GM21390 (cell line): ENCODE results near the gene PIM1.
"Not testable (repeated sequence)": the region's sequence is repeated elsewhere in the genome, so short reads cannot be mapped to it uniquely, and the experiment has no call there.

Experiments
- ATAC-seq: cut with Tn5 transposase; IDR thresholded peaks from one replicate; pipeline ENCODE4 v1.9.1; 2021; ENCODE audit not compliant: unreplicated experiment

Gene PIM1

DNA sequence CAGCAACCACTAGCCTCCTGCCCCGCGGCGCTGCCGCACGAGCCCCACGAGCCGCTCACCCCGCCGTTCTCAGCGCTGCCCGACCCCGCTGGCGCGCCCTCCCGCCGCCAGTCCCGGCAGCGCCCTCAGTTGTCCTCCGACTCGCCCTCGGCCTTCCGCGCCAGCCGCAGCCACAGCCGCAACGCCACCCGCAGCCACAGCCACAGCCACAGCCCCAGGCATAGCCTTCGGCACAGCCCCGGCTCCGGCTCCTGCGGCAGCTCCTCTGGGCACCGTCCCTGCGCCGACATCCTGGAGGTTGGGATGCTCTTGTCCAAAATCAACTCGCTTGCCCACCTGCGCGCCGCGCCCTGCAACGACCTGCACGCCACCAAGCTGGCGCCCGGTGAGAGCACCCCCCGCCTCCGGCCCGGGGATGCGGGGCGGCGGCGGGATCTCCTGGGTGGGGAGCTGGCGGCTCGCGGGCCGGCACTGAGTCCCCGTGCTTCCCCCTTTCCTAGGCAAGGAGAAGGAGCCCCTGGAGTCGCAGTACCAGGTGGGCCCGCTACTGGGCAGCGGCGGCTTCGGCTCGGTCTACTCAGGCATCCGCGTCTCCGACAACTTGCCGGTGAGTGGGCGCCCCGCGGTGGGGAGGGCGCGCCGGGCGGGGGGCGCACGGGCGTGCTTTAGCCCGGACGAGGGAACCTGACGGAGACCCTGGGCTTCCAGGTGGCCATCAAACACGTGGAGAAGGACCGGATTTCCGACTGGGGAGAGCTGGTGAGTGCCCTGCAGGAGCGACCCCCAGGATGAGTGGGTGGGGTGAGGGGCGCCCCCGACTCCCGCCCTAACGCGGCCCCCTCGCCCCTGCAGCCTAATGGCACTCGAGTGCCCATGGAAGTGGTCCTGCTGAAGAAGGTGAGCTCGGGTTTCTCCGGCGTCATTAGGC lies 585 bp downstream of the PIM1 start:
- ATAC-seq = peak; percentile 3

DNA sequence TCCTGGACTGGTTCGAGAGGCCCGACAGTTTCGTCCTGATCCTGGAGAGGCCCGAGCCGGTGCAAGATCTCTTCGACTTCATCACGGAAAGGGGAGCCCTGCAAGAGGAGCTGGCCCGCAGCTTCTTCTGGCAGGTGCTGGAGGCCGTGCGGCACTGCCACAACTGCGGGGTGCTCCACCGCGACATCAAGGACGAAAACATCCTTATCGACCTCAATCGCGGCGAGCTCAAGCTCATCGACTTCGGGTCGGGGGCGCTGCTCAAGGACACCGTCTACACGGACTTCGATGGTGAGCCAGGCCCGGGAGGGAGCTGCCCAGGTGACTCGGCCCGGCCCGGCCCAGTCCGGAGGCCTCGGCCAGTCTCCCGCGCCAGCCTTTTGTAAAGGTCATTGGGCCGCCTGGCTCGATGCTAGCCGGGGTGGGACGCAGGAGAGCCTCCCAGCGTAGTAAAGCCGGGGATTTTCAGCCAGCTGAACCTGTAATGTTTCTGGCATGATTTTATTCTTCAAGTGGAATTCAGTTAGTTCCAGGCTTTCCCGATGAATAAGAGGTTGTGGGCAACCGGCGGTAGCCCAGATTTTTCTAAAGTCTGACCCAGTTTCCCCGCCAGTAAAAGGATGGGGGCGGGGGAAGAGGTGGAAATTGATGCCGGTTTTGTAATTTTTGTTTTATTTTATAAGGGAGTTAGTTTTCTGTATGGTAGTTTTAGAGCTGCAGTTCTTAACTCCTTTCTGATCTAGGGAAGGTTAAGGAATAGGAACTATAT lies 1.4 kb downstream of the PIM1 start:
- ATAC-seq = no peak

DNA sequence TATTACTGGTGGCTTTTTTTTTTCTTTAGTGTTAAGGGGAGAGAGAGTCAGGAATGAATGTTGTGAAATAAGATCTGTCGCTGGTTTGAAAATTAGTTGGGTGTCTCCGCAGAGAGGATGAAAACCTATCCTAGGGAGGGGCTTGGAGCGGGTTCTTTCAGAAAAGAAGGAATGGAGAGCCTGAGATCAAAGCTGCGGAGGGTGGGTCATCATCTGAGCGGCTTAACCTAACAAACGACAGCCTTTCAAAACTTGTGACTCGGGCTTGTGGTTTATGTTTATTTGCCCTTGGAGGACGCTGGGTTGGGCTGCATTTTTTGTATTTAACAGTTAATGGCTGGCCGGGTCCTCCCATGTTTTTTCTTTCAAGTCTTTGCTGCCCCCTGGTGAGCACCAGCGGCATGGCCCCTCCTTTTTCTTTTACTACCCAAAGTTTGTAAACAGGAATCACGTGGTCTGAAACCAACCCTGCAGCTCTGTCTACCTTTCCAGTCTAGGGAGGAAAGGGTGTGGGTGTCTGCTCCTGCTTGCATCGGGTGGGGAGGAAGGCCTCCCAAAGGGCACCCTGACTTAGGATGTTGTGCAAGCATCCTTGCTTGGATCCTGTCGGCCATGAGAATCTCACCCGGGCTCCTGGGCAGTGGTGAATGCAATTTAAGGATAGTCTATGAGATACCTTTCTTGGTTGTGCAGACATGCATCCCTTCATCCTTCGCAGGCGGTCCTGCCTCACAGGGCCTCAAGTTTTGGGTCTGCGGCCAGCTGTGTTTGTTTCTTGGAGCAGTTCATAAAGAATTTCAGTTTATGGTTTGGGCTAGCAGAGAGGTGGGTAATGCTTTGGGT lies 2.2 kb downstream of the PIM1 start:
- peak; percentile 26 for ATAC-seq

DNA sequence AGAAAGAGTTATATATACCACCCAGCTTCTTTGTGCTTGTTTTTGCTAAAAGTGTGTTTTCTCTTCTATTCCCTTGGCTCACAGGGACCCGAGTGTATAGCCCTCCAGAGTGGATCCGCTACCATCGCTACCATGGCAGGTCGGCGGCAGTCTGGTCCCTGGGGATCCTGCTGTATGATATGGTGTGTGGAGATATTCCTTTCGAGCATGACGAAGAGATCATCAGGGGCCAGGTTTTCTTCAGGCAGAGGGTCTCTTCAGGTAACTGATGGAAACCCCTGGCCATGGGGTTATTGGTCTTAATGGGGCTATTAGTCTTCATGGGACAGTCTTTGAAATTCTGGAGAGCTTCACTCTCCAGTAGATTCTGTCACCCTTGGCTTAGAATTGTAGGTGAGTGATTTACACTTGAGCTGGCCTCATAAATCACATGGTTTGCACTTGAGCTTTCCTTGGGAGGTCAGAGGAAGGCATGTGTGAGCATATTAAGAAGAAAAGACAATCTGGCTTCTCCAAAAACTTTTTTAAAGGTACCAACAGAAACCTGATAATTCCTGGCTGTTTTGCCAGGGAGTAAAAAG lies 3.0 kb downstream of the PIM1 start:
- ATAC-seq = no peak

DNA sequence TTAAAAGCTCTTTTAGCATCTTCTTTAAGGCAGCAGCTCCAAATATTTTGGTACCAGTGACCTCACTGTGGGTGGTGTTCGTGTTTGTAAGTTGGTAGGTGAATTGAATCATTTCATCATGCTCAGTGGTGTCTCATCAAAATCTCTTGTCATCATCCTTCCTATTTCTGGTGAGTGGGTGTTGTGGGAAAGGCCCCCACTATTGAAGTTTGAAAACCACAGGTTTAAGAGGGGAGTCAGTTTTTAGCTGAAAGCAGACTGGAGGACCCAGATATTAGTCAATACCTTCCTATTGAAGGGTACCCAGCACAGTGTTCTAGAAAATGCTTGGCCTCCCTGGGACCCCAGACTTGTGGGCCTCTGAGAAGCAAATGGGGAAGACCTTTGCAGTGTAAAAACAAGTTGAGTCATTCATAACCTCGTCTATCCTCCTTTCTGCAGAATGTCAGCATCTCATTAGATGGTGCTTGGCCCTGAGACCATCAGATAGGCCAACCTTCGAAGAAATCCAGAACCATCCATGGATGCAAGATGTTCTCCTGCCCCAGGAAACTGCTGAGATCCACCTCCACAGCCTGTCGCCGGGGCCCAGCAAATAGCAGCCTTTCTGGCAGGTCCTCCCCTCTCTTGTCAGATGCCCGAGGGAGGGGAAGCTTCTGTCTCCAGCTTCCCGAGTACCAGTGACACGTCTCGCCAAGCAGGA lies 3.7 kb downstream of the PIM1 start:
- ATAC-seq = no peak

DNA sequence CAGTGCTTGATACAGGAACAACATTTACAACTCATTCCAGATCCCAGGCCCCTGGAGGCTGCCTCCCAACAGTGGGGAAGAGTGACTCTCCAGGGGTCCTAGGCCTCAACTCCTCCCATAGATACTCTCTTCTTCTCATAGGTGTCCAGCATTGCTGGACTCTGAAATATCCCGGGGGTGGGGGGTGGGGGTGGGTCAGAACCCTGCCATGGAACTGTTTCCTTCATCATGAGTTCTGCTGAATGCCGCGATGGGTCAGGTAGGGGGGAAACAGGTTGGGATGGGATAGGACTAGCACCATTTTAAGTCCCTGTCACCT lies 4.2 kb downstream of the PIM1 start:
- ATAC-seq = no peak

DNA sequence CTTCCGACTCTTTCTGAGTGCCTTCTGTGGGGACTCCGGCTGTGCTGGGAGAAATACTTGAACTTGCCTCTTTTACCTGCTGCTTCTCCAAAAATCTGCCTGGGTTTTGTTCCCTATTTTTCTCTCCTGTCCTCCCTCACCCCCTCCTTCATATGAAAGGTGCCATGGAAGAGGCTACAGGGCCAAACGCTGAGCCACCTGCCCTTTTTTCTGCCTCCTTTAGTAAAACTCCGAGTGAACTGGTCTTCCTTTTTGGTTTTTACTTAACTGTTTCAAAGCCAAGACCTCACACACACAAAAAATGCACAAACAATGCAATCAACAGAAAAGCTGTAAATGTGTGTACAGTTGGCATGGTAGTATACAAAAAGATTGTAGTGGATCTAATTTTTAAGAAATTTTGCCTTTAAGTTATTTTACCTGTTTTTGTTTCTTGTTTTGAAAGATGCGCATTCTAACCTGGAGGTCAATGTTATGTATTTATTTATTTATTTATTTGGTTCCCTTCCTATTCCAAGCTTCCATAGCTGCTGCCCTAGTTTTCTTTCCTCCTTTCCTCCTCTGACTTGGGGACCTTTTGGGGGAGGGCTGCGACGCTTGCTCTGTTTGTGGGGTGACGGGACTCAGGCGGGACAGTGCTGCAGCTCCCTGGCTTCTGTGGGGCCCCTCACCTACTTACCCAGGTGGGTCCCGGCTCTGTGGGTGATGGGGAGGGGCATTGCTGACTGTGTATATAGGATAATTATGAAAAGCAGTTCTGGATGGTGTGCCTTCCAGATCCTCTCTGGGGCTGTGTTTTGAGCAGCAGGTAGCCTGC lies 4.8 kb downstream of the PIM1 start:
- ATAC-seq = no peak

DNA sequence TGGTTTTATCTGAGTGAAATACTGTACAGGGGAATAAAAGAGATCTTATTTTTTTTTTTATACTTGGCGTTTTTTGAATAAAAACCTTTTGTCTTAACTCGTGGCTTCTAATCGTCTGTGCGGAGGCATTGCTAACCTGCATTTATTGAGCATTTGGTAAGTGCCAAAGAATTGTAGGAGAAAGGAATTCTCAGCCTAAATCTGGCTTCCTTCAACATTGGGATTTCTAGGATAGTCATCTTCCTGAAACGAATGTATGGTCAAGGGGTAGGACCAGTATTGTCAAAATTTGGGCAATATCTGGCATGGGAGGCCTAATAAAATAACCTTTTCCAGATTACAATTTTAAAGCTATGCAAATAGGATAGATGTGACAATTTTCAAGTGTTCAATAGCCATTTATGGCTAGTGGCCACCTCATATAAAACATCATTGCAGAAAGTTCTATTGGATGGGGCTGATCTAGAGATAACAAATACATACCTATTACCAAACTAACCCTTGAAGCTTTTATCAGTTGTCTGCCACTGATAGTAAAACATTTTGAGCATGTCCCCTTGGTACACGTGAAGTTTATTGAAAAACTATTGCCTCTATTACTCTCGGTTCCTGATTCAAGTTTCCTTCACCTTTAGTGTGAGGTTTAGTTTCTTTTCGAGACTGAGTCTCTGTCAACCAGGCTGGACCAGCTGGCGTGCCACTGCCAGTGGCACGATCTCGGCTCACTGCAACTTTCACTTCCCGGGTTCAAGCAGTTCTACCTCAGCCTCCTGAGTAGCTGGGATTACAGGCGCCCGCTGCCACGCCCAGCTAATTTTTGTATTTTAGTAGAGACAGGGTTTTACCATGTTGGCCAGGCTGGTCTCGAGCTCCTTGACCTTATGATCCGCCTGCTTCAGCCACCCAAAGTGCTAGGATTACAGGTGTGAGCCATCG lies 5.6 kb downstream of the PIM1 start:
- no peak for ATAC-seq

DNA sequence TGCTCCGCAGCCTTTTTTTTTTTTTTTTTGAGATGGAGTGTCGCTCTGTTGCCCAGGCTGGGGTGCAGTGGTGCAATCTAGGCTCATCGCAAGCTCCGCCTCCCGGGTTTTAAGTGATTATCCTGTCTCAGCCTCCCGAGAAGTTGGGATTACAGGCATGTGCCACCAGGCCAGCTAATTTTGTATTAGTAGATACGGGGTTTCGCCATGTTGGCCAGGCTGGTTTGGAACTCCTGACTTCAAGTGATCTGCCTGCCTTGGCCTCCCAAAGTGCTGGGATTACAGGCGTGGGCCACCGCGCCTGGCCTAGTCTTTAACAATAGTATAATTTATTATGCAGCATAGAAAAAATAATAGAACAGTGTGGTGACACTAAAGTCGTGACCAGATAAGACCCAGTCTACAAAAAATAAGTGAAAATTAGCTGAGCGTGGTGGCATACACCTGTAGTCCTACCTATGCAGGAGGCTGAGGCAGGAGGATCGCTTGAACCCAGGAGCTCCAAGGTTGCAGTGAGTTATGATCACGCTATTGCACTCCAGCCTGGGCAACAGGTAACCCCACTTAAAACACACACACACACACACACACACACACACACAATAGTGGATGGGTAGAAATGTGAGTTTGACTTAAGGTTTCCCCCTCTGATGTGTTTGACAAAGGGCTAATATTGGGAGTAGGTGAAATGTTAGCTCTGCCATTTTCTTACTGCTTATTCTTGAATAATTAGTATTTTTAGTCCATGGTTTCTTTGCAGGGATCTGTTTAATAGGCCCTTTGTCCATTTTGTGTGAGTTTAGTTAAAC lies 6.5 kb downstream of the PIM1 start:
- ATAC-seq = no peak

DNA sequence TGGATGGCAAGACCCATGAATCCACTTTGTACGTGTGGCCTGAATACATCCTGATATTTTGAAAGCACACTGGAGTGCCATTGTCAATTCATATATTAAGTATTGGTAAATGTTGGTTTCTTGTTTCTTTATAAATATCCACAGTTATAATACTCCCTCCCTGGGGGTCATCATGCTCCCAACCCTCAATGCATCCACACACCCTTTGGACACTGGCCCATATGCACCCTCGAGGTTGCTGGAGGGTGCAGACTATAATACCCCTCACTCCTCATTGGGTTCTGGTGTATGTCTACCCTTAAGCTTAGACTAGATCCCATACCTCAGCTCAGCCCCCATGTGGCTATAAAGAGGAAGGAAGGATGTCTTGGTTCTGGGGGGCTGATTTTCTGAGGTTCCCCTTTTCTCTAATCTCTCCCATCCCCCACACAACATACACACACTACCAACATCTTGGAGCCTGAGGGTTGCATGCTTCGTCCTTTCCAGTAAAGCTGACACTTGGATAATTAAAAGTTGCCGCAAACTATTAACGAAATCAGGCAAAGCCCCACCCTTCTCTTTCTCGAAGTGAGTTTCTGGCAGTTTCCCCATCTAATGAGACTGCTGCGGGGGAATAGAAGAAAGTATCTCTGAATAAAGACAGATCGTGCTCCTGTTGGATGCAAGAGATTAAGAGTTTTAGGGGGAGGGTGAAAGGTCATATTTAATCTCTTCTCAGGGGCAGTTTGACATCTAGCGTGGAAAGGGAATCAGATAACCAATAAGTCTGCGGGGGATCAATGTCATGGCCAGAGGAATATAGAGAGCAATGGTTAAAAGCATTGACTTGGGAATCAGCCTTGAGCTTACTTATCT lies 7.4 kb downstream of the PIM1 start:
- no peak for ATAC-seq

DNA sequence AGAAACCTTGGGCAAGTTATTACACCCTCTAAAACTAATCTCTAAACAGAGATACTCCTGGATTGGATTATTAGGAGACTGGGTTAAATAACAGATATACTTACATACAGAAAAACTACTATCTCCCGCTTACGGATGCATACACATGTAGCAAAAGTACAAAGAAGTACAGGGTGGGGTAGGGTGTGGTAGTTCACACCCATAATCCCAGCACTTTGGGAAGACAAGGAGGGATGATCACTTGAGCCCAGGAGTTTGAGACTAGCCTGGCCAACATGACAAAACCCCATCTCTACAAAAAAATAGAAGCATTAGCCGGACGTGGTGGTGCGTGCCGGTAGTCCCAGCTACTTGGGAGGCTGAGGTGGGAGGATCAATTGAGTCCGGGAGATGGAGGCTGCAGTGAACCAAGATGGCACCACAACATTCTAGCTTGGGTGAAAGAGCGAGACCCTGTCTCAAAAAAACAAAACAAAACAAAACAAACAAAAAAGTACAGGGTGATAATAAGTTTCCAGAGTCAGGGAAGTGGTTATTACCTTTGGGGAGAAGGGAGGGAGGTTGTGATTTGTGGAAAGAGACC lies 8.1 kb downstream of the PIM1 start:
- ATAC-seq = no peak

DNA sequence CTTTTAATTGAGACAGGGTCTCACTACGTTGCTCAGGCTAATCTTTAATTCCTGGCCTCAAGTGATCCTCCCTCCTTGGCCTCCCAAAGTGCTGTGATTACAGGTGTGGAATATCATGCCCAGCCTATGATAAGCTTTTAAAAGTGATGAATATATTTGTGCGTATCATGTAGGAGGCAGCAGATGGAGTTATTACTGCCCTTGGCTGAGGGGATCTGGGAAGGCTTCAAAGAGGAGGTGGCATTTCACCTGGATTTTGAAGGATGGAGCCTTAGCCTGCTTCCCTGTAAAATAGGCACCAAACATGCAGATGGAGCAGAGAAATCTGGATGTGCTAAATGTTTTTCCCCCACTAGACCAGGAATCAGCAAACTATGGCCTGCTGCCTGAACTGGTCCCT lies 10.1 kb downstream of the PIM1 start:
- ATAC-seq = no peak

DNA sequence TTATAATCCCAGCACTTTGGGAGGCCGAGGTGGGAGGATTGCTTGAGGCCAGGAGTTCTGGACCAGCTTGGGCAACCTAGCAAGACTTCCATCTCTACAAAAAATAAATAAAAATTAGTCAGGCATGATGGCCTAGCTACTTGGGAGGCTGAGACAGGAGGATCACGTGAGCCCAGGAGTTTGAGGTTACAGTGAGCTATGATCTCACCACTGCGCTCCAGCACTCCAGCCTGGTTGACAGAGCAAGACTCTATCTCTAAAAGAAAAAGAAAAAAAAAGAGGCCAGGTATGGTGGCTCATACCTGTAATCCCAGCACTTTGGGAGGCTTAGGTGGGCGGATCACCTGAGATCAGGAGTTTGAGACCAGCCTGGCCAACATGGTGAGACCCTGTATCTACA lies 10.7 kb downstream of the PIM1 start:
- ATAC-seq = not testable (repeated sequence)

DNA sequence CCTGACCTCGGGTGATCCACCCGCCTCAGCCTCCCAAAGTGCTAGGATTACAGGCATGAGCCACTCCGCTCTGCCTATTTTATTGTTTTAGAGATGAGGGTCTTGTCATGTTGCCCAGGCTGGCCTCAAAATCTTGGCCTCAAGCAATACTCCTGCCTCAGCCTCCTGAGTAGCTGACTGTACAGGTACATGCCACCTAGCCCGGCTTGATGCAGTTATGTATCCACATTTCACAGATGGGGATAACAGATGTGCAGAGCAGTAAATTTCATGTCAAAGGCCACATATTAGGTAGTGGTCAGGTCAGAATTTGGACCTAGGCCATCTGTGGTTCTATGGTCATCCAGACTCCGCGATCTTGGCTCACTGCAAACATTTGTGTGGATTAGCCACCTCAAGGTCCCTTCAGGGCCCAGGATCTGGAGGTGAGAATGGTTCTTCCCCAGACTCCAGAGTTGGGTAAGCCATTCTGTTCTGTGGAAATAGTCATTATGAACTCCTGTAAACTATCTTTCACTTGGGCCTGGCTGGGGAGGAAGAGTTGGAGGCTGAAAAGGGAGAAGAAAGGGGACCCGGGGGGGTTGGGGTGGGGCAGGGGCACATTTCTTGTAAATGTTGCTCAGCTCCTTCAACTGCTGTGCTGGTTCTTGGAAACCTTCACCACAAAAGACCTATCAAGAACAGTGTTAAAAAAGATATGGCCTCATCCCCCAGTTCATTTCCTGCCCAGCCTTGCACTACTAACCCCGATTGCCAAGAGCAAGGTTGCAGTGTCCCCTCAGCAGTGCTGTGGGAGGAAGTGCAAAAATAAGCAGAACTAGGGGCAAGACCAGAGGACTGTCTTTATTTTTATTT lies 13.0 kb downstream of the PIM1 start:
- ATAC-seq = no peak

DNA sequence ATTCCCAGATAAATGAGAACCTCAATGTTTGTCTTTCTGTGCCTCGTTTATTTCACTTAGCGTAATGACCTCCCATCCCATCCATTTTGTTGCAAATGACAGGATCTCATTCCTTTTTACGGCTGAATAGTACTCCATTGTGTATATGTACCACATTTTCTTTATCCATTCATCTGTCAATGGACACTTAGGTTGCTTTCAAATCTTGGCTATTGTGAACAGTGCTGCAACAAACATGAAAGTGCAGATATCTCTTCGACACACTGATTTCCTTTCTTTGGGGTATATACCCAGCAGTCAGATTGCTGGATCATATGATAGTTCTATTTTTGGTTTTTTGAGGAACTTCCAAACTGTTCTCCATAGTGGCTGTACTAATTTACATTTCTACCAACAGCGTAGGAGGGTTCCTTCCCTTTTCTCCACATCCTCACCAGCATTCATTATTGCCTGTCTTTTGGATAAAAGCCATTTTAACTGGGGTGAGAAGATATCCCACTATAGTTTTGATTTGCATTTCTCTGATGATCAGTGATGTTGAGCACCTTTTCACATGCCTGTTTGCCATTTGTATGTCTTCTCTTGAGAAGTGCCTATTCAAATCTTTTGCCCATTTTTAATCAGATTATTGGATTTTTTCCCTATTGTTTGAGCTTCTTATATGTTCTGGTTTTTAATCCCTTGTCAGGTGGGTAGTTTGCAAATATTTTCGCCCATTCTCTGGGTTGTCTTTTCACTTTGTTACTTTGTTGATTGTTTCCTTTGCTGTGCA lies 16.2 kb downstream of the PIM1 start:
- ATAC-seq = not testable (repeated sequence)
